Muscle of arm (tissue), 12 donors: ENCODE measurements around the gene PCBD2. TPM values are rescaled to one million over a fixed set of nuclear protein-coding genes. Genes with fewer than 3 reads are reported as not detected.
"Not testable (repeated sequence)": the region's sequence is repeated elsewhere in the genome, so short reads cannot be mapped to it uniquely, and the experiment has no call there.

Experiments used
- DNase-seq: peaks from one replicate; pipeline ENCODE4 v3.0.0-alpha.2; 2013
- polyA plus RNA-seq, 12 donors: library from polyadenylated mRNA; unstranded; fragments of 120-200 nt; gene quantifications; one replicate each; pipeline ENCODE4 v1.2.1, GENCODE V29; 2013; ENCODE audit not compliant: insufficient read length in 12 of 12

Gene PCBD2
- polyA plus RNA-seq, 12 donors = 7.6 to 23.4 (median 10.4) TPM; not detected in 1

DNA sequence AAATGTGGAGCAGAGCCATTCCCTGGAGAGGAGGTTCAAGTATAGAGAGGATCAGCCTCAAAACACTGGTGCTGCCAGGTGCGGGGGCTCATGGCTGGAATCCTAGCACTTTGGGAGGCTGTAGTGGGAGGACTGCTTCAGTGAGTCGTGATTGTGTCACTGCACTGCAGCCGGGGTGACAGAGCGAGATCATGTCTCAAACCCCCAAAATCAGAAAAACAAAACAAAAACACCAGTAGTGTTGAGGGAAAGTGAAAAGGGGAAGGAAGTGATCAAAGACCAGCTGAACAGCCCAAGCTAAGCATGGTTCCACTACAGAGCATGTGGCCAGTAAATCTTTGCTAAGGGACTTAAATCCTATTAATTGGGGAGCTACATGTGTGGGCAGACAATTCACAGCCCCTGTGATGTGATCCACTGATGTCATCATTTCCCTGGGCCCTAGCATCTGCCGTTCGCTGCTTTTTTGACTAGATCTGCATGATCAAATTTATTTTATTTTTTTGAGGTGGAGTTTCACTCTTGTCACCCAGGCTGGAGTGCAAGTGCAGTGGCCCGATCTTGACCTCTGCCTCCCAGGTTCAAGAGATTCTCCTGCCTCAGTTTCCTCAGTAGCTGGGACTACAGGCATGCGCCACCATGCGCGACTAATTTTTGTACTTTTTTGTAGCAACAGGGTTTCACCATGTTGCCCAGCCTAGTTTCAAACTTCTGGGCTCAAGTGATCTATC, 2.7 kb upstream of the PCBD2 start:
- DNase-seq = no peak

DNA sequence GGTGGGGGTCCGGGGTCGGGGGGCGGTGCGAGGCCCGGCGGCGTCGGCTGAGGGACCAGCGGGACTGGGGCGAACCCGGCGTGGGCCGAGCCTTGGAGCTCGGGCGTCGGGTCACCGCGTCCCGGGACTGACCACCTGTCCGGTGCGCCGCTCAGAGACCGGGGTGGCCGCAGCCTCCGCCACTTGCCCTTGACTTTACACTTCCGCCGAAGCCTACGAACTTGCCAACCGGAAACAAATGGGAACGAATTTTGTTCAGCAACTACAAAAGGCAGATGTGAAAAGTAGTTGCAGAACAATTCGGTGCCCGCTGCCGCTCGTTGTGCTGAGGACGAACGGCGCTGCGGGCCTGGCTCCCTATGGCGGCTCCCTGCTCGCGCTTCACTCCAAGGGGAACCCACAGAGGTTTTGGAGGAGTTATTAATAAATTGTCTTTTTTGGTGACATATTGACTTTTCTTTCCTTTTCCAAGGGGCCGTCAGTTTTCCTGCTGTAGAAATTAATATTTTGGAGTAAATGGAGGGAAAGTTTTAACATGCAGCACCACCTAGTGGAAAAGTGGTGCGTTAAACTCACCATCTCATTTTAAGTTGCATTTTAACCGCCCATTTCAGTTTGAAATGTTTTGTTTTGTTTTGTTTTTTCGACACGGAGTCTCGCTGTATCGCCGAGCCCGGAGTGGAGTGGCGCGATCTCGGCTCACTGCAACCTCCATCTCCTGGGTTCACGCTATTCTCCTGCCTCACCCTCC, 490 bp downstream of the PCBD2 start:
- peak; percentile 84 for DNase-seq

DNA sequence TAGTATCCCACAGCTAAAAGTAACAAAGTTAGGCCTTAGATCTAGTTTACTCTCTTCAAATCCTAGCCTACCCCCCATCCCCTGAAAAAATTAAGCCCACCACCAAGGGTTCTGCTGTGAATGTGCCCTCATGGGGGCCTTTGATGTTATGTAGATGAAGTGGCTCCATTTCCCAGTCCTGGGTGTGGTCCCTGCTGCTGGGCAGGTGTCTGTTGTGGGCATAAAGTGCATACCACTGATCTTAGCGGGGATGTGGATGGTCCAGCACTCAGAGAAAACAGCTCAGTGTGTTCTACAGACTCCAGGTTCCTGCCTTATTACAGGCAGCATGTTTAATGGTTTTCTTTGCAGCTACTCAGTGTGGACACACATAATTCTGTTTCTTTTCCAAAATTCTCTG, 1.9 kb downstream of the PCBD2 start:
- no peak for DNase-seq

DNA sequence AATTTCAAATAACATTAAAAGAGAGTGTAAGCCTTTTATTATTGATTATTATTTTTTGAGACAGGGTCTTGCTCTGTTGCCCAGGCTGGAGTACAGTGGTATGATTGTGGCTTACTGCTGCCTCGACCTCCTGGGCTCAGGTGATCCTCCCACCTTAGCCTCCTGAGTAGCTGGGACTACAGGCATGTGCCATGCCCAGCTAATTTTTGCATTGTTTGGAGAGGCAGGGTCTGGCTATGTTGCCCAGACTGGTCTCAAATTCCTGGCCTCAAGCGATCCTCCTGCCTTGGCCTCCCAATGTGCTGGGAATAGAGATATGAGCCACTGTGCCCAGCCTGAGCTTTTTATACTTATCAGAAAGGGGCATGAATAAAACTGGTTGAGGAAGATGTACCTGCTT, 5.8 kb downstream of the PCBD2 start:
- not testable (repeated sequence) for DNase-seq

DNA sequence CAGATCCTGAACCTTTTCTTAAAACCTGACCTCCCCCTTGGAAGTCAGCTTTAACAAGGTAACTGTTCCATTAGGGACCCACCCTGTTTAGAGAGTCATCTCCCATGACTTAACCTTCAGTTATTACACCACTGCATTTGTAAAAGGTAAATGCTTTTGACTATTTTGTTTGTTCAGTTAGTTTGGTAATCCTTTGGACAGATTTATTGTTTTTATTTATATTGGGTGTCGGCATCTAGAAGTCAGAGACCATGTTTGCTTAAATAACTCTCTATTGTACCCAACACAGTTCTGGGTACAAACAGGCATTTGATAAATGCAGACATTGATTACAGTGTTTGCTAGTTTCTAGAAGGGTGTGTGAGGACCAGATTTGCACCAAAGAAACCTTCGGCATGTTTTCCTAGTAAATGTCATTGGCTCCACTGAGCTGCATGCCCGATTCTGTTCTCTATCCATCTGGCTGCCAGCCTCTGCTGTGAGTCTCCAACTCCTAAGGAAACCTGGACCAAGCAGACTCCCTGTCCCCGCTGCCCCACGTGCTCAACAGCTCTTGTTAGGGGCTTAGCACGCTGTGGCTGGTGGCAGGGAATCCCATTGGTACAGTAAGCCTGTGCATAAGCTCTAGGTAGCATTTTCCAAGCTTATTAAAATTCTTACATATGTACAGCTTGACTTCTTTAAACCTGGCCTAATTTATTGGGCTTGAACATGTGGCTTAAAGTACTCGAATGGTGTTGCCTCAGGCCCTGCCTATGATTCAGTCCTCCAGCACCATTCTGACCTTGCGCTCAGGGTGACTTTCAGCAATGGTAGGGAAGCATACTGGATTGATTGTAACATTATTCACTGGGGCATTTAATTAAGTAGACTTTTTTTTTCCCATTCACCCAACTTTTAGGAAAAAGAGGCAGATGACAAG, 6.6 kb downstream of the PCBD2 start:
- no peak for DNase-seq

DNA sequence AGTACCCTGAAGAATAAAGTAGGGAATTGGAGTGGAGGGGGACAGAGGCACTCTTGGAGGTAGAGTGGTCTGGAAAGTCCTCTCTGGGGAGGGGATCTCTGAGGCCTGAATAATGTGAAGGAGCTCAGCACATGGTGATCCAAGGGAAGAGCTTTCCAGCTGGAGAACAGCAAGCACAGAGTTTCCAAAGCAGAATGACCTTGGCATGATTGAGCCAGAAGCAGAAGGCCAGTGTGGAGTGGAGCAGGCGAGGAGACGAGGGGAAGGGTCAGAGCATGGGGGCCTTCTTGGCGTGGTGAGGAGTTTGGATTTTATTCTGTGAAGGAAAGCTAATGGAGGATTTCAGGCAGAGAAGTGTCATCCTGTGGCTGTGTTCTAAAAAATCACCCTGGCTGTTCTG, 8.3 kb downstream of the PCBD2 start:
- no peak for DNase-seq

DNA sequence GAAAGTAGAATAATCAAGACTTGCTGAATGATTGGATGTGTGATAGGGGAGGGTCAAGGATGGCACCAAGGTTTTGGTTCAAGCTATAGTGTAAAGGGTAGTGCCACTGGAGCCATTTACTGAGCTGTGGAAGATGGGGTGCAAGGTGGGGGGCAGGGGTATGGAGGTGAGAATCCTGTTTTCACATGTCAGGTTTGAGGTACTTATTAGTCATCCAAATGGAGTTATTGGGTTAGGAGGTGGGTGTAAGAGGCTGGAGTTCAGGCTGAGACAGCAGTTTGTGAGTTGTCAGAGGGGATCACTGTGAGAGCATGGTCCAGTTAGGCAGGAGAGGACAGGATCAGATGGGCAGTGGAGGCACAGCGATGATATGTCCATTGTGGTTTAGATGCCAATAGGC, 8.9 kb downstream of the PCBD2 start:
- no peak for DNase-seq

DNA sequence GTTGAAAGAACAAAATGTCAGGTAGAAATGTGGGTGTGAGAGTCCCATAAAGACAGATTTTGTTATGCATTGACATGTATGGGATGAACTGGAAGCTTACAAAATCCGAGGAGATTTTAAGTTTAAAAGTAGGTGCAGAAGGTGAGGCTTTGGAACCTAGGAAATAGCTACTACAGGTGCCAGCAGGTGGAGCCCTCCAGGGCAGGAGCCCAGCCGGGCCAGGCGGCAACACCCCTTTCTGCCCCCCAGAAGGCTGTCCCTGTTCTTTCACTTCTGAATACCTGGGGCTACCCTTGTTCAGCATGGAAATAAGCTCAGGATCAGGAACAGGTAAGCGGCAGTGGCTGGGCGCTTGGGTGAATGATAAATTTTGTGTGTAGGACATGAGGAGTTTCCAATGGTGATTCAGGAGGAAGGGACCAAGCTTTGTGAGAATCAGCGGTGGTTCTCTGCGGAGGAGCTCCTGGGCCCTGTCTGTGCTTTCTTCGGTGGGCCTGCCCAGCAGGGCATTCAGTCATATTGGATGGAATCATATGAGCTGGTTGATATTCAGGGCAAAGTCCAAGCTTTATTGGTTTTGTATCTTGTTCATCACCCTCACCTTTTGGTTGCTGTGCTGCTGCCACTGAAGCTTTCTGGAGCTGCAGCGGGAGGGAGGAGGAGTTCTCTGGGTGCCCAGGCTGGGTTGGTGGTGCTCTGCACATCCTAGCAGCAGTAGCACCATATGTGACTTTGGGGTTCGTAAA, 12.3 kb downstream of the PCBD2 start:
- DNase-seq = no peak

DNA sequence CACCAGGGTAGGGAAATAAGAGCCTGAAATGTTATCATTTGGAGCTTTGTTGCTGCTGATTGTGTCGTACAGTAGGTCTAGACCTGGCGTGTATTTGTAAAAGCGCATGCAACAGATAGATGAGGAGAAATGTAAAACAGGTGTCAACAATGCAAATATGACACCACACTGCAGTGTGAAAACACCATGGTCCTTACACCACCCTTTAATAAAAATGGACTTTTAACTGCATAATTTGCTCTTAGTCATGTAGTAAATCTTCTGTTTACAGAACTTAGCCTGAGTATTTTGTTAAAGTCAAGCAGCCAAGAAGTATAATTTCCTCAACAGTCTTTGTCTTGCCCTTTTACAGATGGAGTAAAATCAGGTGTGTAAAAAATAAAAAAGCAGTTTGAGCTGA, 13.9 kb downstream of the PCBD2 start:
- DNase-seq = no peak

DNA sequence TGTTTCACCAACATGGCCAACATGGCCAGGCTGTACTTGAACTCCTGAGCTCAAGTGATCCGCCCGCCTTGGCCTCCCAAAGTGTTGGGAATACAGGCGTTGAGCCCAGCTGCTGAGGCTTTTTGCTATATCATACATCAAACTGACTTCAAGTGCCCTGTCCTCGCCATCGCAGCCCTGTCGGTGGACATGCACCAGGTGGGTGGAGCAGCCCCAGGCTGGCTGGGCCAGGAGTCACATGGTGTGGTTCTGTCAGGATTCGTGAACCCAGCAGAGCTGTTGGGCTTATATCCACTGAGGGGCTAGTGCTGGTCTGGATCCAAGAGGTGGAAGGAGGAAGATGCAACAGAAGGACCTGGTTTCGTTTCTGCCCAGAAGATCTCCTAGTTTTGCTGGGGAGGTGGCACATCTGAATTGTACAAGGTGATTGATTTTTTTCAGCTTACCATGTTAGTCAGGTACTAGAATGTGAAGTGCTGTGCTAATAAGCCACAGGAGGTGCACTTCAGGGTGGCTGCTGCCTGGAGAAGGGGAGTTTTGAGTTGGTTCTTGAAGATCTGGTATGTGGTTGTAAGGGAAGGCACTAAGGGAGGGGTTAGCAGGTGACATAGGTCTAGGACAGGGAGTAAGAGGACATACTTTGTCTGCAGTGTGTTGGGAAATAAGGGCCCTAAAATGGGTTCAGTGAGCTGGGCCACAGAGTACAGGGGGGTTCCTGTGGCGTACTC, 16.1 kb downstream of the PCBD2 start:
- no peak for DNase-seq

DNA sequence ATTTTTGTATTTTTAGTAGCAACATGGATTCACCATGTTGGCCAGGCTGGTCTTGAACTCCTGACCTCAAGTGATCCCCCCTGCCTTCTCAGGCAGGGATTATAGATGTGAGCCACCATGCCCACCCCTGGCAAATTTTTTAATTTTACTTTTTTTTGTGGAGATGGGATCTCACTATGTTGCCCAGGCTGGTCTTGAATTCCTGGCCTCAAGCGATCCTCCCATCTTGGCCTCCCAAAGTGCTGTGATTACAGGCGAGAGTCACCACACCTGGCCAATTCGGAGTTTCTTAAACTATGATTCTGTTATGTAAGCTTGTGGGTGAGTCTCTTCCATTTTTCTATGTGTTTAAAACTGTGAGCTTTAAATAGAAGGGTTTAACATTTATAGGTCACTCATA, 27.6 kb downstream of the PCBD2 start:
- DNase-seq = no peak

DNA sequence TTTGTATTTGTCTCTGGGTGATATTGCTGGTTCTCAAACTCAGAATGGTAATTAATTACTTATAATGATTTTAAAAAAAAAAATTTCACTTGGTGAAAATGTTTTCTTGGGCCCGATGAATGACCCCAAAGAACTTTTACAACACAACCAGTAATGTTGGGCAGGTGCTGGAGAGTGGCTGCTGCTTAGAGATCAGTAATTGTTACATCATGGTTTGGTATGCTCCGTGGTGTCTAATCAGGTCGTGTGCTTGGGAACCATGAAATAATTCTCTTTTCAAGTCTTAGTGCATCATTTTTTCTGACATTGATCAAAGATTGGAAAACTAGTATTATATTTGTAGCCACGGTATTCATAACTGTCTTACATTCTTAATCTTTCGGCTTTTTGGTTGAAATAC, 29.3 kb downstream of the PCBD2 start:
- DNase-seq = no peak

DNA sequence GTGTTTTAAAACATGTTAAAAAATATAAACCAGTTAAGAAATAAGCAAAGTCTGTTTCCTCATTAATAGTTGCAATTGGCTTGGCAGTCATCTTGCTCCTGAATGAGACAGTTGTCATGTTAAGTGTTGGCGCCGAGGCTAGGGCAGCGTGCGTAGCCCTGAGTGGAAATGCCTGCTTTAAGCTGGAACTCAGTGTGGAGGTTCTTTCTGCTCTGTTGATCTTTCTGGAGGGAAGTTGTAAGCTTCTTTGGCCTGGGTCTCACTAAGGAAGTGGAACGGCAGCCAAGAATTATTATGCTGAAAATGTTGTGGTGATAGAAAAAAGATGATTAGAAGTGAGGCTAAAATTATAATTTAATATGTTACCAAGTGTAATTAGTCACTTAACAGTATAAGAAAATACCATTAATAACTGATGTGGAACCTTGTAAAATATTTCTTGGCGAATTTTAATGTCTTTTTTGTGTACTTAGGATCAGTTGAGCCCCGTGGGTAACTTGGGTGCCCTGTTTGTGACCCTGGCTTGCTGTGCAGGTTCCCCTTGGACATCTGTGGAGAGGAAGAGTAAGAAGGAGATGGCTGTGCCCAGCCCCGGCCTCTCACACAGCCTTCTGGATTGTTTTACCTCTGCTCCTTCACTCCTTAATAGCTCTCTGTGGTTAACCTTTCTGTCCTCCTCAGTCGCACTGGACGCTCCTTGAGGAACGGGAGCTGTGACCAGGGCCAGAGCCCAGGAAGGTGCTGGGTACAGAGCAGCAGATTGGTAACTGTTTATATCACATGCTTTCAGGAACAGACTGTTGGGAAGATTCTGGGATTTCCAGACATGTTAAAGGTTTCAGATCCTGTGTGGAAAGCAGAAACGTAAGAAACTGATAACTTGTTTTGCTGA, 31.0 kb downstream of the PCBD2 start:
- peak; percentile 12 for DNase-seq

DNA sequence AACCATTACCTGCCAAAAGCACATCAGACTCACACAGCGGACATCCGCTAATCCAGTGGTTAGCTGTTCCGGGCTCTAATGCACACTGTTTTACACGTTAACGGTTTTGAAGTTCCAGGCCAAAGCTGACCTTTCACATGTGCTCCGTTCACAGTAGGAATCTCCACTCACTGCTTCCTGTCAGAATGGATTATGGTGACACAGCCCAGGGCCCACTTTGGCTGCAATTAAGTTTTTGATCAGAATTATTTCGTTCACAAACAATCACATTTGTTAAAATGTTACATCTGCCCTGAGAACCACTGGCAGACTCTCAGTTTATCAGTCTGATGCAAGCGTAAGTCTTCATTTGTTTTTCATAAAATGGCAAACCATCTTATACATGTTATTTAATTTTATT, 32.6 kb downstream of the PCBD2 start:
- no peak for DNase-seq

DNA sequence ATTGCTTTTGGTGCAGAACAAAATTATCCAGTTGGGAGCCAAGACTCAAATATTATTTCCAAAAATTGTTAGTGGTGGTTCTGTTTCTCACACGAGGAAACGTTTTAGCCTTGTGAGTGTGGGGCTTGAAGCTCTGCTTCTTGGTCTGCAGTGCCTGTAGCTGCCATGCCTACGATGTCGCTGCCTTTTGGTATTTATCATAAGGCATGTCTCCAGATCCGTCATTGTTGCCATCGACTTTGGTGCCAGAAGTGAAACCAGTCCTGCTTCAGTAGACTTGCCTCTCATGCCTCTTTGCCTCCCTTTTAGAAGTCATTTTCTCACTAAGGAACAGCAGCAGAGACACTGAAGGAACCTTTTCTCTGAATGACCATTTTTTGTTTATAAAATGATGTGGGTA, 33.1 kb downstream of the PCBD2 start:
- DNase-seq = no peak

DNA sequence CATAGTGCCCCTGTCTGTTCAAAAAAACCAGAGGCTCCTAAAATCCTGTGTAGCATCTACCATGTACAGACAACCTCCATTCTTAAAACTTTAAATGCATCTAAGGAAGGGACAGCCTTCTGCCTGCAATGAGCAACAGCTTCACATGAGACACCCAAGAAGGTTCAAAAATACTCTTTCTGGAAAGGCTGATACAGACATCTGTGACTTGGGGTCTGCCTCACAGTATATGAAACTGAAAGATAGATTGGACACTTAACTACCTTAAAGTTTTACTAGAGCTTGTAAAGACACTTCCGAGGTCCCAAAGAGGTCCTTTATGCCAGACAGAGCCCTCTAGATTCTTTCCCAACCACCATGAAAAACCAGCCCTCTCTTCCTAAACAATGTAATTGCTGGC, 34.6 kb downstream of the PCBD2 start:
- DNase-seq = no peak

DNA sequence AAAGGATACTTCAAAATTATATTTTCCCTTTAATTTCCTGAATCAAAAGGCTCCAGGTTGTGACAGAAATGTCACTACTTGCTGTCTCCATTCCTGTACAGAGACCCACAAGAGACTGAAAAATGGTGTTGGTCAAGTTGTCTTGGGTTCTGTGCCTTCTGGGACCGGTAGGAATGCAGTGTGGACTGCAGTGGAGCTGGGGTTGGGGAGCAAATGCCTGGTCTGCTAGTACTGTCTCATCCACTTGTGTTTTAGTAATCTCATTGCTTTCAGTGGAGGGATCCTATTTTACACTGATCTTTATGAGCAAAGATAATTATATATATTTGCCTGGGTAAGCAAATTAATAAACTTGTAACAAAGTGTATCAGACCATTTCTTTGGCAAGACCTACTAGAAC, 38.6 kb downstream of the PCBD2 start:
- DNase-seq = no peak

DNA sequence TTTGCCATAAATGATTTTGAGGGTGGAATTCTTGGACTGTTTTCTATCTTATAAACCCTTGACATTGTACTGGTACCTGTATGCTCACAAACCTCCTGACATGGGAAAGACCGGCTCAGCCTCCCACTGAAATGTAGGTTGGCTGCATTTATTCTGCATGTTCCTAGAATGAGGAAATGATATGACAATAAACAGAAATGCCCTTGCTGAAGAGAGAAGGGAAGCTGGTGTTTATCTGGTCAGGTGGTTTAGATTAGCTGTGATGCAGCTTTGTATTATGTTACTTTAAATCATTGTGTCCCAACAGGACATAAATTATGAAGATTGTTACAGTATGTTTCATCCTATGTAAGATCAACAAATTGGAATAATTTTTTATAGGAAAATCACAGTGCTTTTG, 39.7 kb downstream of the PCBD2 start:
- no peak for DNase-seq

DNA sequence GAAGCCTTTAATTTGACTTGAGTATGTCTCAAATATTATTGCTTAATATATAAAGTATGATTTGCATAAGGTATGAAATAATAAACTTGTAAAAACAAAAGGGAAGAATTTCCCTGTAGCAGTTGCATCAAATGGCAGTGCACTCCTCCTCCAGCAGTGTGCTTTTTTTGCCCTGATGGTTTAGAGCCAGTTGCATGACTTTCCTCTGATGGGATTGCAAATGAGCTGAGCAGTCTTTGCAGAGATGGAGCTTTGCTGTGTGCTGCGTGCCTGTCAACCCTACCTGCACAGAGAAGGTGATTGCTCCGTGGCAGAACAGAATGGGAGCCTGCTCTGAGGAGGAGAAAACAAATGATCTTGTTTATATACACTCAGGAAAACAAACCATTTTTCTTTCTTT, 40.1 kb downstream of the PCBD2 start:
- DNase-seq = no peak

DNA sequence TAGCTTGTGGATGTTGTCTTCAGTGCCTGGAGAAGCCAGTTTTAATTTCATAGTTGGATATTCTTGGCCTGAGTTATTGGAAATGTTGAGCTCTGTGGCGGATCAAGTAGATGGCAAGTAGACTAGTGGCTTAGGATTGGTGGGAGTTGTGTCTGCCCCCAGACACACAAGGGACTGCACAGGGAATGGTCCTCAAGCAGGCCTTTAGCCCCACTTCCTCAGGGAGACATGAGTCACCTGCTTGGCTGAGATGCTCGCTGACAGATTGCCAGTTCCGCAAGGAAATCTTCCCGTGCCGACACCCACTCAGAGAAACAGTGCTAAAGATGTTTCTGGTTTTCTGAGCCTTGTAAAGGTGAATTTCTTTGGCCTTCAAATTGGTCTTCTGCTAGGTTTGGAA, 44.0 kb downstream of the PCBD2 start:
- peak; percentile 25 for DNase-seq
